Ectodermal cell (in vitro differentiated cells): Measurements from ENCODE around the gene KLHL36. TPM values are rescaled to one million over a fixed set of nuclear protein-coding genes. Genes with fewer than 3 reads are reported as not detected.
A peak's percentile ranks its signal among the peaks of the same experiment; 100 is the strongest.

Experiments used
- H3K27ac ChIP-seq: 2 replicates; pipeline ENCODE4 v1.7.0; 2013; ENCODE audit warnings: mild to moderate bottlenecking, low read depth, low read length; ENCODE audit not compliant: insufficient read depth, poor library complexity, severe bottlenecking
- H3K27me3 ChIP-seq: 2 replicates; pipeline ENCODE4 v1.7.0; 2013; ENCODE audit warnings: mild to moderate bottlenecking, low read length; ENCODE audit not compliant: insufficient read depth, control insufficient read depth, poor library complexity, severe bottlenecking
- H3K36me3 ChIP-seq: one replicate; pipeline ENCODE4 v1.7.0; 2013; ENCODE audit warnings: low read length; ENCODE audit not compliant: control insufficient read depth, insufficient read depth
- H3K4me1 ChIP-seq: one replicate; pipeline ENCODE4 v1.7.0; 2013; ENCODE audit warnings: low read length; ENCODE audit not compliant: control insufficient read depth, insufficient read depth
- H3K4me3 ChIP-seq: 2 replicates; pipeline ENCODE4 v1.7.0; 2013; ENCODE audit warnings: low read depth, low read length, control low read depth; ENCODE audit not compliant: insufficient read depth
- H3K9me3 ChIP-seq: 2 replicates; pipeline ENCODE4 v1.7.0; 2013; ENCODE audit warnings: mild to moderate bottlenecking, low read length, moderate library complexity; ENCODE audit not compliant: control insufficient read depth
- WGBS, 2 experiments: methylation state at CpG; one replicate each; pipeline ENCODE4 v1.1.7; 2013; ENCODE audit warnings: missing lambda C conversion rate in 2 of 2; 5-methylcytosine and 5-hydroxymethylcytosine counted together
- polyA plus RNA-seq, 4 experiments: library from polyadenylated mRNA; stranded (reverse); fragments of 50-300 nt; gene quantifications; one replicate each; pipeline ENCODE4 v1.2.3, GENCODE V29; 2013

The KLHL36 gene
- 15.5 TPM for polyA plus RNA-seq (2013, experiment 1 of 4)
- polyA plus RNA-seq (2013, experiment 2 of 4), result 14.2 TPM
- polyA plus RNA-seq (2013, experiment 3 of 4), result 13.1 TPM
- 13.5 TPM for polyA plus RNA-seq (2013, experiment 4 of 4)

GRCh38 chr16:84647828-84648594, at the start of gene KLHL36:
Gene KLHL36 (plus strand): TSS chr16:84648511. CDS start chr16:84650868, 2,357 bp downstream.
- Histone ChIP-seq H3K9me3 (no peaks in the 10 kb centered on the region), H3K4me1 (peaks cover 6% of the 10 kb centered on the region), H3K36me3 (no peaks in the 10 kb centered on the region), H3K27me3 (peaks cover 25% of the 10 kb centered on the region), H3K27ac (no peak within 1 kb of the TSS), H3K4me3 (peak within 1 kb of the TSS; percentile 51)
- WGBS, 2 experiments, result 5% methylated on average over 76 to 77 of the region's 77 CpGs

GRCh38 chr16:84599521-84600202, 48.6 kb upstream of the KLHL36 start:
- Histone ChIP-seq H3K36me3 (no peaks in the 10 kb centered on the region), H3K27ac (peak overlapping the region; percentile 80), H3K4me1 (peaks cover 67% of the 10 kb centered on the region), H3K27me3 (no peaks in the 10 kb centered on the region), H3K9me3 (no peaks in the 10 kb centered on the region), H3K4me3 (peak overlapping the region; percentile 11)
- WGBS, 2 experiments, result 4 to 5% methylated on average over 12 of the region's 12 CpGs

GRCh38 chr16:84600343-84601229, 47.7 kb upstream of the KLHL36 start:
- Histone ChIP-seq H3K27ac (no peak overlapping the region), H3K4me1 (peaks cover 69% of the 10 kb centered on the region), H3K36me3 (peaks cover 3% of the 10 kb centered on the region), H3K4me3 (no peak overlapping the region), H3K9me3 (no peaks in the 10 kb centered on the region), H3K27me3 (no peaks in the 10 kb centered on the region)
- 81 to 82% methylated on average over 24 to 25 of the region's 25 CpGs for WGBS, 2 experiments

- H3K27ac ChIP-seq, result no peak overlapping the region
- 82 to 84% methylated on average over 23 of the region's 23 CpGs for WGBS, 2 experiments
Observed at GRCh38 chr16:84603140-84603816, 45.0 kb upstream of the KLHL36 start.

GRCh38 chr16:84603940-84604339, 44.4 kb upstream of the KLHL36 start:
- Histone ChIP-seq H3K27ac (no peak overlapping the region), H3K27me3 (no peaks in the 10 kb centered on the region), H3K9me3 (no peaks in the 10 kb centered on the region), H3K36me3 (peaks cover 21% of the 10 kb centered on the region), H3K4me1 (peaks cover 53% of the 10 kb centered on the region), H3K4me3 (no peak overlapping the region)
- WGBS, 2 experiments, result 74 to 75% methylated on average over 9 to 10 of the region's 10 CpGs

More at GRCh38 chr16:84603140-84603816, 45.0 kb upstream of the KLHL36 start:
- no peak overlapping the region for H3K4me3 ChIP-seq
- no peaks in the 10 kb centered on the region for H3K9me3 ChIP-seq
- H3K36me3 ChIP-seq, result peaks cover 21% of the 10 kb centered on the region
- H3K27me3 ChIP-seq, result no peaks in the 10 kb centered on the region
- H3K4me1 ChIP-seq, result peaks cover 55% of the 10 kb centered on the region

GRCh38 chr16:84604477-84605013, 43.8 kb upstream of the KLHL36 start:
- Histone ChIP-seq H3K36me3 (peaks cover 21% of the 10 kb centered on the region), H3K27ac (peak overlapping the region; percentile 26), H3K27me3 (no peaks in the 10 kb centered on the region), H3K4me3 (no peak overlapping the region), H3K9me3 (no peaks in the 10 kb centered on the region), H3K4me1 (peaks cover 47% of the 10 kb centered on the region)
- 27 to 31% methylated on average over 9 of the region's 9 CpGs for WGBS, 2 experiments

GRCh38 chr16:84605339-84605848, 42.9 kb upstream of the KLHL36 start:
- Histone ChIP-seq H3K4me3 (no peak overlapping the region), H3K36me3 (peaks cover 23% of the 10 kb centered on the region), H3K9me3 (no peaks in the 10 kb centered on the region), H3K27me3 (no peaks in the 10 kb centered on the region), H3K27ac (no peak overlapping the region), H3K4me1 (peaks cover 40% of the 10 kb centered on the region)
- WGBS, 2 experiments, result 93 to 94% methylated on average over 6 of the region's 6 CpGs

GRCh38 chr16:84606081-84606875, 42.0 kb upstream of the KLHL36 start:
- peaks cover 23% of the 10 kb centered on the region for H3K36me3 ChIP-seq
- H3K4me3 ChIP-seq, result no peak overlapping the region
- H3K4me1 ChIP-seq, result peaks cover 31% of the 10 kb centered on the region
- WGBS, 2 experiments, result 91 to 93% methylated on average over 14 of the region's 14 CpGs
- H3K27me3 ChIP-seq, result no peaks in the 10 kb centered on the region
- no peak overlapping the region for H3K27ac ChIP-seq
- no peaks in the 10 kb centered on the region for H3K9me3 ChIP-seq
